Measurements from ENCODE around the gene PIGL. TPM values are rescaled to one million over a fixed set of nuclear protein-coding genes. Genes with fewer than 3 reads are reported as not detected.
"Not testable (repeated sequence)": the region's sequence is repeated elsewhere in the genome, so short reads cannot be mapped to it uniquely, and the experiment has no call there.

The PIGL gene
- total RNA-seq, 2 donors from 2014 or later: 22.5 to 74.0 TPM

- WGBS: 66% methylated on average over 3 of the region's 3 CpGs
- H3K4me1 ChIP-seq (replicated peaks): no peaks in the 10 kb centered on the region
- intact Hi-C loops (cut with DNase I): no loop called here
- no peaks in the 10 kb centered on the region for H3K36me3 ChIP-seq
- no peak for DNase-seq (ENCODE audit: low spot score)
- H3K27ac ChIP-seq: no peak overlapping the region
- H3K27me3 ChIP-seq (replicated peaks; ENCODE audit: insufficient read depth): no peaks in the 10 kb centered on the region
- TF ChIP-seq CTCF (IDR thresholded peaks at IDR 0.05): no peak
- TF ChIP-seq POLR2AphosphoS5 (IDR thresholded peaks at IDR 0.05): no peak
- TF ChIP-seq POLR2A (IDR thresholded peaks at IDR 0.05): no peak
- H3K9me3 ChIP-seq: no peaks in the 10 kb centered on the region
- no peak overlapping the region for H3K4me3 ChIP-seq
Observed at GRCh38 chr17:16189791-16190348, 27.1 kb upstream of the PIGL start.

GRCh38 chr17:16190703-16191360 is 26.2 kb upstream of the PIGL start:
- Histone ChIP-seq H3K27me3 (replicated peaks; ENCODE audit: insufficient read depth) (no peaks in the 10 kb centered on the region), H3K36me3 (no peaks in the 10 kb centered on the region), H3K4me1 (replicated peaks) (no peaks in the 10 kb centered on the region), H3K27ac (no peak overlapping the region), H3K4me3 (no peak overlapping the region), H3K9me3 (no peaks in the 10 kb centered on the region)
- 62% methylated on average over 4 of the region's 4 CpGs for WGBS
- no peak for DNase-seq (ENCODE audit: low spot score)
- TF ChIP-seq CTCF (IDR thresholded peaks at IDR 0.05): no peak
- no peak for TF ChIP-seq POLR2A (IDR thresholded peaks at IDR 0.05)
- no peak for TF ChIP-seq POLR2AphosphoS5 (IDR thresholded peaks at IDR 0.05)
- intact Hi-C loops (cut with DNase I): no loop called here

- no peaks in the 10 kb centered on the region for H3K27me3 ChIP-seq (replicated peaks; ENCODE audit: insufficient read depth)
- TF ChIP-seq POLR2AphosphoS5 (IDR thresholded peaks at IDR 0.05): no peak
- TF ChIP-seq CTCF (IDR thresholded peaks at IDR 0.05): no peak
- no peak for TF ChIP-seq POLR2A (IDR thresholded peaks at IDR 0.05)
- DNase-seq (ENCODE audit: low spot score): no peak
- H3K9me3 ChIP-seq: no peaks in the 10 kb centered on the region
- no peaks in the 10 kb centered on the region for H3K4me1 ChIP-seq (replicated peaks)
- 83% methylated on average over 3 of the region's 3 CpGs for WGBS
- H3K36me3 ChIP-seq: no peaks in the 10 kb centered on the region
- no peak overlapping the region for H3K4me3 ChIP-seq
- H3K27ac ChIP-seq: no peak overlapping the region
- intact Hi-C loops (cut with DNase I): no loop called here
Observed at GRCh38 chr17:16191604-16192003, 25.4 kb upstream of the PIGL start.

GRCh38 chr17:16194307-16194835 is 22.6 kb upstream of the PIGL start:
- not testable (repeated sequence) for H3K36me3 ChIP-seq; DNase-seq (ENCODE audit: low spot score); H3K4me3 ChIP-seq

GRCh38 chr17:16197276-16197675 is 19.7 kb upstream of the PIGL start:
- WGBS: 100% methylated on average over 1 of the region's 1 CpG
- no peaks in the 10 kb centered on the region for H3K36me3 ChIP-seq
- intact Hi-C loops (cut with DNase I): no loop called here
- TF ChIP-seq POLR2A (IDR thresholded peaks at IDR 0.05) (no peak), CTCF (IDR thresholded peaks at IDR 0.05) (no peak), POLR2AphosphoS5 (IDR thresholded peaks at IDR 0.05) (no peak)
- H3K4me1 ChIP-seq (replicated peaks): no peaks in the 10 kb centered on the region
- DNase-seq (ENCODE audit: low spot score): no peak
- no peak overlapping the region for H3K27ac ChIP-seq
- no peaks in the 10 kb centered on the region for H3K9me3 ChIP-seq
- no peaks in the 10 kb centered on the region for H3K27me3 ChIP-seq (replicated peaks; ENCODE audit: insufficient read depth)
- H3K4me3 ChIP-seq: no peak overlapping the region

More at GRCh38 chr17:16194307-16194835, 22.6 kb upstream of the PIGL start:
- intact Hi-C loops (cut with DNase I); H3K4me1 ChIP-seq (replicated peaks); H3K9me3 ChIP-seq; H3K27me3 ChIP-seq (replicated peaks; ENCODE audit: insufficient read depth); H3K27ac ChIP-seq: not testable (repeated sequence)
- WGBS: 69% methylated on average over 2 of the region's 2 CpGs
